SK-N-SH (cell line): ENCODE results near the gene SCN1B. TPM values are rescaled to one million over a fixed set of nuclear protein-coding genes. Genes with fewer than 3 reads are reported as not detected.

Source experiments
- CTCF ChIA-PET: fragments of 300-600, 350-600 bp; formaldehyde crosslinking; extraction: SDS; loops from one replicate; lab custom pipeline; 2021; lab: Yijun Ruan, JAX
- POLR2A ChIA-PET: fragments of 350-600 bp; sonication (Branson Sonifier 250); formaldehyde crosslinking; extraction: SDS; loops from one replicate; lab custom pipeline; 2020; ENCODE audit warnings: antibody characterized with exemption, inconsistent platforms; lab: Yijun Ruan, JAX
- DNase-seq: peaks from one replicate; pipeline ENCODE4 v3.0.0; 2012
- H2AFZ ChIP-seq: fragments of 200-600 bp; sonication (generic); 2 replicates; pipeline ENCODE4 v1.8.1; 2016; ENCODE audit warnings: antibody characterized with exemption, mild to moderate bottlenecking, low read depth
- H3F3A ChIP-seq: fragments of 200-600 bp; sonication (generic); replicated peaks from 2 replicates; pipeline ENCODE3; 2016; ENCODE audit warnings: antibody characterized with exemption, mild to moderate bottlenecking; ENCODE audit not compliant: insufficient read depth
- H3K27ac ChIP-seq, 2 experiments: fragments of 200-500 bp in 1 of 2; fragments of 200-600 bp in 1 of 2; sonication (Bioruptor generic) in 1 of 2; sonication (generic), shearing (Covaris generic) in 1 of 2; 2 replicates each; pipeline versions ENCODE4 v1.5.1 to v1.6.1; 2014 to 2016; ENCODE audit warnings: low read depth in 2 of 2, inconsistent platforms in 1 of 2, low read length in 1 of 2, mild to moderate bottlenecking in 1 of 2, mixed read lengths in 1 of 2
- H3K27me3 ChIP-seq: fragments of 200-600 bp; sonication (generic), shearing (Covaris generic); 2 replicates; pipeline ENCODE4 v1.6.1; 2016; ENCODE audit warnings: mixed run types; ENCODE audit not compliant: insufficient read depth
- H3K36me3 ChIP-seq, 2 experiments: fragments of 200-500 bp in 1 of 2; fragments of 200-600 bp in 1 of 2; sonication (Bioruptor generic) in 1 of 2; sonication (generic) in 1 of 2; replicated peaks in 1 of 2; 2 replicates each; pipeline versions ENCODE3 to v1.5.1; 2014 to 2016; ENCODE audit warnings: low read length in 1 of 2, mild to moderate bottlenecking in 1 of 2; ENCODE audit not compliant: insufficient read depth in 2 of 2, control insufficient read depth in 1 of 2
- H3K4me1 ChIP-seq, 2 experiments: fragments of 200-500 bp in 1 of 2; fragments of 200-600 bp in 1 of 2; sonication (Bioruptor generic) in 1 of 2; sonication (generic), shearing (Covaris generic) in 1 of 2; 2 replicates each; pipeline versions ENCODE4 v1.5.1 to v1.6.1; 2014 to 2016; ENCODE audit warnings: low read depth in 1 of 2, low read length in 1 of 2, mixed run types in 1 of 2; ENCODE audit not compliant: insufficient read depth in 2 of 2, control insufficient read depth in 1 of 2
- H3K4me2 ChIP-seq: fragments of 200-600 bp; sonication (generic), shearing (Covaris generic); 2 replicates; pipeline ENCODE4 v1.6.1; 2017; ENCODE audit warnings: mixed run types
- H3K4me3 ChIP-seq, 2 experiments: fragments of 200-500 bp in 1 of 2; fragments of 200-600 bp in 1 of 2; sonication (Bioruptor generic) in 1 of 2; sonication (generic), shearing (Covaris generic) in 1 of 2; 2 replicates each; pipeline versions ENCODE4 v1.5.1 to v1.8.1; 2014 to 2016; ENCODE audit warnings: low read depth in 2 of 2, inconsistent platforms in 1 of 2, low read length in 1 of 2, mild to moderate bottlenecking in 1 of 2, mixed read lengths in 1 of 2, moderate library complexity in 1 of 2
- H3K79me2 ChIP-seq: fragments of 200-600 bp; sonication (generic); 2 replicates; pipeline ENCODE4 v1.8.1; 2017; ENCODE audit warnings: mild to moderate bottlenecking; ENCODE audit not compliant: insufficient read depth
- H3K9ac ChIP-seq: fragments of 200-600 bp; sonication (generic); 2 replicates; pipeline ENCODE4 v1.6.1; 2017; ENCODE audit warnings: mixed run types
- H3K9me2 ChIP-seq: fragments of 200-600 bp; sonication (generic); 2 replicates; pipeline ENCODE4 v1.6.1; 2017; ENCODE audit warnings: mixed run types
- H3K9me3 ChIP-seq: fragments of 200-600 bp; sonication (generic); 2 replicates; pipeline ENCODE4 v1.6.1; 2017; ENCODE audit warnings: mixed run types, mild to moderate bottlenecking, moderate library complexity
- H4K20me1 ChIP-seq: fragments of 200-600 bp; sonication (generic); 2 replicates; pipeline ENCODE4 v1.6.1; 2017; ENCODE audit warnings: mild to moderate bottlenecking, mixed run types; ENCODE audit not compliant: insufficient read depth
- CHD2 ChIP-seq: fragments of 150-350 bp; IDR thresholded peaks from 2 replicates; pipeline ENCODE4 v1.6.1; 2018; ENCODE audit warnings: low read length; ENCODE audit not compliant: partially characterized antibody
- ELF1 ChIP-seq: IDR thresholded peaks from 2 replicates; pipeline ENCODE4 v1.4.0; 2012
- EP300 ChIP-seq, 2 experiments: IDR thresholded peaks; 2 replicates each; pipeline versions ENCODE4 v1.4.0 to v1.6.1; 2012; ENCODE audit warnings: borderline replicate concordance in 1 of 2, low read depth in 1 of 2, low read length in 1 of 2
- FOSL2 ChIP-seq: IDR thresholded peaks from 2 replicates; pipeline ENCODE4 v1.4.0; 2012; ENCODE audit warnings: low read depth, mild to moderate bottlenecking, moderate library complexity, borderline replicate concordance
- FOXJ3 ChIP-seq: sonication (generic); formaldehyde crosslinking; IDR thresholded peaks from 2 replicates; pipeline ENCODE4 v1.5.1; 2020; ENCODE audit warnings: mild to moderate bottlenecking, missing genetic modification reagents
- FOXM1 ChIP-seq: IDR thresholded peaks from 2 replicates; pipeline ENCODE4 v1.4.0; 2012; ENCODE audit warnings: low read depth, mild to moderate bottlenecking
- GABPA ChIP-seq: IDR thresholded peaks from 2 replicates; pipeline ENCODE4 v1.4.0; 2012; ENCODE audit warnings: low read depth, mild to moderate bottlenecking
- GATA2 ChIP-seq: sonication (generic); formaldehyde crosslinking; IDR thresholded peaks from 2 replicates; pipeline ENCODE4 v1.5.0; 2020; ENCODE audit warnings: mild to moderate bottlenecking, missing genetic modification reagents
- JUND ChIP-seq: IDR thresholded peaks from 2 replicates; pipeline ENCODE4 v1.4.0; 2012
- MAX ChIP-seq: IDR thresholded peaks from 2 replicates; pipeline ENCODE4 v1.4.0; 2012; ENCODE audit warnings: low read depth
- MEF2A ChIP-seq: IDR thresholded peaks from 2 replicates; pipeline ENCODE4 v1.4.0; 2012; ENCODE audit warnings: low read depth, borderline replicate concordance
- MXI1 ChIP-seq: IDR thresholded peaks from 2 replicates; pipeline ENCODE4 v1.6.1; 2012; ENCODE audit warnings: mild to moderate bottlenecking, low read depth, low read length, improper control_type of control experiment
- NRF1 ChIP-seq: IDR thresholded peaks from 2 replicates; pipeline ENCODE4 v1.6.1; 2012; ENCODE audit warnings: low read depth, mild to moderate bottlenecking, low read length
- RAD21 ChIP-seq: IDR thresholded peaks from 2 replicates; pipeline ENCODE4 v1.6.1; 2012; ENCODE audit warnings: mild to moderate bottlenecking, low read length
- RCOR1 ChIP-seq: fragments of 150-350 bp; IDR thresholded peaks from 2 replicates; pipeline ENCODE4 v1.6.1; 2017; ENCODE audit warnings: antibody characterized with exemption, low read length
- RFX5 ChIP-seq: IDR thresholded peaks from 2 replicates; pipeline ENCODE4 v1.6.1; 2012; ENCODE audit warnings: mild to moderate bottlenecking, improper control_type of control experiment, low read length
- RXRA ChIP-seq: IDR thresholded peaks from 2 replicates; pipeline ENCODE4 v1.4.0; 2012; ENCODE audit warnings: low read depth, mild to moderate bottlenecking, borderline replicate concordance
- TAF1 ChIP-seq: IDR thresholded peaks from 2 replicates; pipeline ENCODE4 v1.6.1; 2012; ENCODE audit warnings: low read depth, mild to moderate bottlenecking, low read length, moderate library complexity, borderline replicate concordance
- TCF12 ChIP-seq: IDR thresholded peaks from 2 replicates; pipeline ENCODE4 v1.4.0; 2012
- TEAD4 ChIP-seq: IDR thresholded peaks from 2 replicates; pipeline ENCODE4 v1.4.0; 2012; ENCODE audit warnings: mild to moderate bottlenecking, borderline replicate concordance; ENCODE audit not compliant: insufficient read depth
- USF2 ChIP-seq: fragments of 150-350 bp; IDR thresholded peaks from 2 replicates; pipeline ENCODE4 v1.6.1; 2017; ENCODE audit warnings: antibody characterized with exemption, low read length, low read depth, borderline replicate concordance
- WGBS: methylation state at CpG from one replicate; pipeline ENCODE4 v1.1.6; 2017; ENCODE audit warnings: low lambda C conversion rate; 5-methylcytosine and 5-hydroxymethylcytosine counted together
- polyA plus RNA-seq, 3 experiments: library from polyadenylated mRNA; depleted of rRNA; stranded (reverse); fragments of >200 nt; gene quantifications; 2 replicates each; pipeline ENCODE4 v1.2.3, GENCODE V29; 2012
- TF ChIP-seq, protein P1 (sequence below): fragments of 150-350 bp; IDR thresholded peaks from 2 replicates; pipeline ENCODE4 v1.6.1; 2016; ENCODE audit warnings: mild to moderate bottlenecking, low read depth, low read length
- TF ChIP-seq, protein P2 (sequence below): IDR thresholded peaks from 2 replicates; pipeline ENCODE4 v1.4.0; 2012; ENCODE audit warnings: low read depth, borderline replicate concordance
- TF ChIP-seq, protein P3 (sequence below): fragments of 200-600 bp; sonication (generic); IDR thresholded peaks from 2 replicates; pipeline ENCODE4 v1.6.1; 2017; ENCODE audit warnings: antibody characterized with exemption, mild to moderate bottlenecking, moderate library complexity

Gene SCN1B
- polyA plus RNA-seq, 1 of the 3 experiments (the other 2 are of a cell fraction), result 10.5 TPM

GRCh38 chr19:35083691-35084508, 53.6 kb downstream of the SCN1B start:
- no peak overlapping the region for H3K27ac ChIP-seq
- WGBS, result 63% methylated on average over 12 of the region's 15 CpGs
- H3K79me2 ChIP-seq, result no peaks in the 10 kb centered on the region

DNA sequence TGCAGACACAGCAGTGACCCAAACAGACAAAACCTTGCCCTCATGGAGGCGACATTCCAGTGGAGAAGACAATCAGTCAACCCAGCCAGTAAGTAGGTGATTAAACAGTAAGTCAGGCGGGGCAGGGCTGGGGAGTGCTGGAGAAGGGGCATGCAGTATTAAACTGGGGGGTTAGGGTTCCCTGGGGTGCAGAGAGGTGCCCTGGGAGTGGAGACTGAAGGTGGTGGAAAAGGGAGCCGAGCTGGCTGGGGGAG, 54.2 kb downstream of the SCN1B start:
- 90% methylated on average over 3 of the region's 3 CpGs for WGBS
- DNase-seq, result no peak
- H3K9me3 ChIP-seq, result no peaks in the 10 kb centered on the region
- CTCF ChIA-PET, result interaction anchor here (1.0 to 6.0 kb wide), 2 partner anchors 17 to 32 kb away, joined by 3 to 38 read pairs; no protein-coding TSS in a partner anchor
- H3K27ac ChIP-seq, result no peak overlapping the region
- H3K4me1 ChIP-seq, result peaks cover 0 to 10% of the 10 kb centered on the region in 2 experiments; a peak in 2 of 4 replicates
- no peak overlapping the region for H3K4me3 ChIP-seq
- H3K27me3 ChIP-seq, result no peaks in the 10 kb centered on the region
- H3K9me2 ChIP-seq, result no peaks in the 10 kb centered on the region
- H3K36me3 ChIP-seq, result no peaks in the 10 kb centered on the region
- no peak overlapping the region for H2AFZ ChIP-seq
- no peaks in the 10 kb centered on the region for H3K79me2 ChIP-seq
- H3F3A ChIP-seq, result no peaks in the 10 kb centered on the region
- POLR2A ChIA-PET, result no interaction called here
- no peaks in the 10 kb centered on the region for H4K20me1 ChIP-seq
- no peak overlapping the region for H3K4me2 ChIP-seq
- H3K9ac ChIP-seq, result no peak overlapping the region
- TF ChIP-seq, protein P1, sequence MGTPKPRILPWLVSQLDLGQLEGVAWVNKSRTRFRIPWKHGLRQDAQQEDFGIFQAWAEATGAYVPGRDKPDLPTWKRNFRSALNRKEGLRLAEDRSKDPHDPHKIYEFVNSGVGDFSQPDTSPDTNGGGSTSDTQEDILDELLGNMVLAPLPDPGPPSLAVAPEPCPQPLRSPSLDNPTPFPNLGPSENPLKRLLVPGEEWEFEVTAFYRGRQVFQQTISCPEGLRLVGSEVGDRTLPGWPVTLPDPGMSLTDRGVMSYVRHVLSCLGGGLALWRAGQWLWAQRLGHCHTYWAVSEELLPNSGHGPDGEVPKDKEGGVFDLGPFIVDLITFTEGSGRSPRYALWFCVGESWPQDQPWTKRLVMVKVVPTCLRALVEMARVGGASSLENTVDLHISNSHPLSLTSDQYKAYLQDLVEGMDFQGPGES, result no peak
- TF ChIP-seq RFX5, result no peak
- no peak for TF ChIP-seq CHD2
- TF ChIP-seq ELF1, result no peak
- no peak for TF ChIP-seq FOSL2
- TF ChIP-seq JUND, result no peak
- no peak for TF ChIP-seq MXI1
- TF ChIP-seq USF2, result no peak
- TF ChIP-seq GABPA, result no peak
- TF ChIP-seq TAF1, result no peak
- no peak for TF ChIP-seq NRF1
- TF ChIP-seq FOXM1, result no peak
- no peak for TF ChIP-seq RAD21
- no peak for TF ChIP-seq TEAD4
- TF ChIP-seq MAX, result no peak

More at GRCh38 chr19:35083691-35084508, 53.6 kb downstream of the SCN1B start:
- no peak for DNase-seq
- H3K4me3 ChIP-seq, result no peak overlapping the region
- no peak overlapping the region for H3K9ac ChIP-seq
- H4K20me1 ChIP-seq, result no peaks in the 10 kb centered on the region
- H3F3A ChIP-seq, result no peaks in the 10 kb centered on the region
- no peaks in the 10 kb centered on the region for H3K9me2 ChIP-seq
- H3K4me1 ChIP-seq, result peaks cover 0 to 10% of the 10 kb centered on the region in 2 experiments; a peak in 2 of 4 replicates
- H2AFZ ChIP-seq, result no peak overlapping the region
- no peak for TF ChIP-seq TCF12
- no peak for TF ChIP-seq RXRA
- TF ChIP-seq, protein P2, sequence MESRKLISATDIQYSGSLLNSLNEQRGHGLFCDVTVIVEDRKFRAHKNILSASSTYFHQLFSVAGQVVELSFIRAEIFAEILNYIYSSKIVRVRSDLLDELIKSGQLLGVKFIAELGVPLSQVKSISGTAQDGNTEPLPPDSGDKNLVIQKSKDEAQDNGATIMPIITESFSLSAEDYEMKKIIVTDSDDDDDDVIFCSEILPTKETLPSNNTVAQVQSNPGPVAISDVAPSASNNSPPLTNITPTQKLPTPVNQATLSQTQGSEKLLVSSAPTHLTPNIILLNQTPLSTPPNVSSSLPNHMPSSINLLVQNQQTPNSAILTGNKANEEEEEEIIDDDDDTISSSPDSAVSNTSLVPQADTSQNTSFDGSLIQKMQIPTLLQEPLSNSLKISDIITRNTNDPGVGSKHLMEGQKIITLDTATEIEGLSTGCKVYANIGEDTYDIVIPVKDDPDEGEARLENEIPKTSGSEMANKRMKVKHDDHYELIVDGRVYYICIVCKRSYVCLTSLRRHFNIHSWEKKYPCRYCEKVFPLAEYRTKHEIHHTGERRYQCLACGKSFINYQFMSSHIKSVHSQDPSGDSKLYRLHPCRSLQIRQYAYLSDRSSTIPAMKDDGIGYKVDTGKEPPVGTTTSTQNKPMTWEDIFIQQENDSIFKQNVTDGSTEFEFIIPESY, result no peak
- TF ChIP-seq, protein P3, sequence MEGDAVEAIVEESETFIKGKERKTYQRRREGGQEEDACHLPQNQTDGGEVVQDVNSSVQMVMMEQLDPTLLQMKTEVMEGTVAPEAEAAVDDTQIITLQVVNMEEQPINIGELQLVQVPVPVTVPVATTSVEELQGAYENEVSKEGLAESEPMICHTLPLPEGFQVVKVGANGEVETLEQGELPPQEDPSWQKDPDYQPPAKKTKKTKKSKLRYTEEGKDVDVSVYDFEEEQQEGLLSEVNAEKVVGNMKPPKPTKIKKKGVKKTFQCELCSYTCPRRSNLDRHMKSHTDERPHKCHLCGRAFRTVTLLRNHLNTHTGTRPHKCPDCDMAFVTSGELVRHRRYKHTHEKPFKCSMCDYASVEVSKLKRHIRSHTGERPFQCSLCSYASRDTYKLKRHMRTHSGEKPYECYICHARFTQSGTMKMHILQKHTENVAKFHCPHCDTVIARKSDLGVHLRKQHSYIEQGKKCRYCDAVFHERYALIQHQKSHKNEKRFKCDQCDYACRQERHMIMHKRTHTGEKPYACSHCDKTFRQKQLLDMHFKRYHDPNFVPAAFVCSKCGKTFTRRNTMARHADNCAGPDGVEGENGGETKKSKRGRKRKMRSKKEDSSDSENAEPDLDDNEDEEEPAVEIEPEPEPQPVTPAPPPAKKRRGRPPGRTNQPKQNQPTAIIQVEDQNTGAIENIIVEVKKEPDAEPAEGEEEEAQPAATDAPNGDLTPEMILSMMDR, result no peak
- no peak for TF ChIP-seq RCOR1
- TF ChIP-seq GATA2, result no peak
- no peak for TF ChIP-seq FOXJ3
- no peak for TF ChIP-seq ELF1
- TF ChIP-seq EP300 (IDR thresholded peaks at IDR 0.05; ENCODE audit: borderline replicate concordance in 1 of 2, low read depth in 1 of 2, low read length in 1 of 2), result no peak
- no peak for TF ChIP-seq MEF2A
- no peaks in the 10 kb centered on the region for H3K36me3 ChIP-seq
- H3K9me3 ChIP-seq, result no peaks in the 10 kb centered on the region
- no peak overlapping the region for H3K4me2 ChIP-seq
- POLR2A ChIA-PET, result no interaction called here
- CTCF ChIA-PET, result interaction anchor here (1.0 to 6.0 kb wide), 4 partner anchors 13 to 52 kb away, joined by 3 to 38 read pairs (median 4); no protein-coding TSS in a partner anchor
- no peaks in the 10 kb centered on the region for H3K27me3 ChIP-seq
